Astrocyte of the hippocampus (primary cell): Measurements from ENCODE around the gene PARD3.
"Not testable (repeated sequence)": the region's sequence is repeated elsewhere in the genome, so short reads cannot be mapped to it uniquely, and the experiment has no call there.

Experiments used
- DNase-seq: peaks from one replicate; pipeline ENCODE4 v3.0.0; 2011; ENCODE audit warnings: low read depth, low spot score

Gene PARD3

DNA sequence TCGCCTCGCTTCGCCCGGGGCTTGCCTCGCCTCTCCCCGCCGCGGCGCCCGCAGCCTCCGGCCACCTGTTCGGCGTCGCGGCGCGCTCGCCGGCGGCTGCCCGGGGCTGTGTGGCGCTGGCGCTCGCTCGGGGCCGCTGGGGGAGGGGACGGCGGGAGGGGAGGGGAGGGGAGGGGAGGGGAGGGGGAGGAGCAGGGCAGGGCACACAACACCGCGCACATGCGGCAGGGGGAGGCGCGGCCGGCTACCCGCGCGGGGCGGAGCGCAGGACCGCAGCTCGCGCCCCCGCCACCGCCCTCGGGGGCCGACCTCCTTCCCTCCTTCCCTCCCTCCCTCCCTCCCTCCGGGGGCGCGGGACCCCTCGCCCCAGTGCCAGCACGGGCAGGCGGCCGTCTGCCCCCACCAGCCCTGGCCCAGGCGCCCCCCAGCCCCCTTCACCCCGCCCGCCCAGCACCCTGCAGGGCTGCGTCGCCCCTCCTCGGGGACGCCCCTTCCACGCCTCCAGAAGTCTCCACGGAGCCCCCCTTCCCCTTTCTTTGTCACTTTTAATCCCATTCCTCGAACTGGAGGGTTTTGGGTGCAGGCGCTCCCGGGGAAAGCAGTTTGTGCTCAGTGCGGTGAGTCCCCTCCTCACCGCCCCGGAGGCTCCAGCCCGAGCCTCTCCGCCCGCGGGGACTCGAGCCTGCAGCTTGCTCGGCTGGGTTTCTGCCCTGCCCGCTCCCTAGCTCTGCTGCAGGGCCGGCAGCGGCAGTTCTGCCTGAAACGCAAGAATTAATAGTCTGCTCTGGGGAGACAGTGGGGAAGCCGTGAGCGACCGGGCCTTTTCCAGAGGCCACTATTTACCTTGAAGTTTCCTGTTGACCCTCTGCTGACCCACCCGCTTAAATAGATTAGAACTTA lies at the start of gene PARD3:
PARD3 (minus strand) TSS at position 112 of the 900 bp plus-strand sequence. CDS start 301 bp downstream, outside the sequence.
- peak; percentile 86 for DNase-seq

DNA sequence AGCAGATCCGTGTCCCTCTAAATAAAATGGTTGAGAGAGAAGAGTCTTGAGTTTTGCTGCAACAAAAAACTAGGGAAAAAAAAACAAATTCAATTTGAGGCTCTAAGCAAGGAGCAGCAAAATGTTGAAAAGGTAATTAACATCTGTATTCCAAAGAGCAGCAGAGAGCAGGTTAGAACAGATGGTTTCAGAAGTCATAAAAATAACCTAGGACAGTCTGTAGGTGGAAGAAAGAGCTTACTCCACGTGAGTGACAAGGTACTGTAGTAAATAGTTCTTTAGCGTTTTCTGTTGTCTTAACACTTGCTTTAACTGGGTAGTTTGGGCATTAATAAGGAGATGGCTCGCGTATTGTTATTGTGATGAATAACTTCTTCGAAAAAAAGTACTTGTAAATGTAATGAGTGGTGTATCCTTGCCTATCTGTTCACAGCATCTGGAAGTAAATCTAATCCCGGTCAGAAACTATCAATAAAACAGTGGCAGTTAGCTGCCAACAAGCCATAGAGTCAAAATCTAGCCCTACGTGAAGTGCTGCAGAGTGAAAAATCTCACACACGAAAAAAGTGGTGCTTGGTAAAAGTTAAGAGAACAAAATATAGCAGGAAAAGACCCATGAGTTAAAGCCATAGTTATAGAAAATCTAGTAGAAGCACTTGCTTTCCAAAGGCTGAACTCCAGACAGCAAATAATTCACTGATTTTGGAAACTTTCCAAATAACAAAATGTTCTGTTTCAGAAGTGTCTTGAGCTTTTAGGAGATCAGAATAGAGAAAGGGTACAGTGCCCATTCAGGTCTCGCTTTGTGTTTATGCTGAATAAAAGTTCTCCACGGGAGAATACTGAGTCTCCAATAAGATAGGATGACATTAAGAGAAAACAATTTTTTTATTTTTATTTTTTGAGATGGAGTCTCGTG lies 49.3 kb upstream of the PARD3 start:
- DNase-seq: peak; percentile 11

DNA sequence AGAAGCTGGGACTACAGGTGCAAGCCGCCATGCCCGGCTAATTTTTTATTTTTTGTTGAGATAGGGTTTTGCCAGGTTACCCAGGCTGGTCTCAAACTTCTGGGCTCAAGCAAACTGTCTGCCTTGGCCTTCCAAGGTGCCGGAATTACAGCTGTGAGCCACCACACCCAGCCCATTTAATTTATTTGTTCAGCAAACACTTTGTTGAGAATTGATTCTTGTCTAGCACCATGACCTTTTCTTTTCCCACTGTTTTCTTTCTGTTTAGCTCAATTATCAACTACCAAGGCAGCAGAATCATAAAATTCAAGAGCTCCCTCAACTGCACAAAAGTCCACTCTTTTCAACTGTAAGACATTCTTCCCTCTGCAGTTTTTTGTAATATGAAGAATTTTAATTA lies 47.8 kb upstream of the PARD3 start:
- no peak for DNase-seq

DNA sequence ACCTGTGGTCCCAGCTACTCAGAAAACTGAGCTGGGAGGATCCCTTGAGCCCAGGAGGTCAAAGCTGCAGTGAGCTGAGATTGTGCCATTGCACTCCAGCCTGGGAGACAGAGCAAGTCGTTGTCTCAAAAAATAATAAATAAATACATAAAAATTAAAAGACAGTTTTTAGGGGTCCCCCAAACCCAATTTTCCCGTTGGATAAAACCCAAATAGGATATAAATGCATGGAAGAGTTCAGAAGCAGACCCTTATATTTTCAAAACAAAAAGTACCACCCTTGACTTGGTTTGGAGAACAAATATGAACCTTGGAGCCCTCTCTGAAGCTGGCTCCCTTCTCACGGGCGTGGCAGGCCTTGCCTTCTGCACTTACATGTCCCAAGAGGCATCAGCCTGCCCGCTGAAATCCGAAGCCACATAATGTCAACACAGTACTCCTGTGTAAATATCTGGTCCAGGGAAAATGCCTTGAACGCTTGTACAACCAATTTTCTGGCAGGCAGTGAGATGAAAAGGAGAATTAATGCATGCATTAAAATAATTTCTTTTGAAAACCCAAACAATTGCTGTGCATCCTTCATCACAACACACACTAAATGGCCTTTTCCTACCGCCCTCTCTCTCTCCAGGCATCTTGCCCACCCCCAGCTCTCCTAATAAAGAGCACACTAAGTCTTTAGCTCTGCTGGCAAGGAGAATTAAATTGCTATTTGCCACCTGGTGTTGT lies 46.4 kb upstream of the PARD3 start:
- DNase-seq: peak; percentile 24

DNA sequence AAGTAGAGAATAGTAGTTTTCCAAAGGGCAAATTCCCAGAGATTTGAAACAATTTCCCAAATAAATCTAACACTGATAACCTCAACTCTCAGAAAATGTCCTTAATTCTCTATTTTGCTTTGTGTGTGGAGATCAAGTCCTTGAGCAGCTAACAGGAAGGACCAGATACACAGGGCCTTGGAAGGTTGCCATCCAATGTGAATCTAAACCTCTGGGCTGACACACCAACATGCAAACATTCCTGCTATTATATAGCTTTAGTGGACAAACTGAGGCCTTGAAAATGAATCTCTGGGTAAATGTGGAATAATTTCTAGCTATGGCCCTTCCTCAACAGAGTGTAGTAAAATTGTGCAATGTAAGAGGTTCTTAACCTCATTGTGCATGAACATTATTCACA lies 44.1 kb upstream of the PARD3 start:
- no peak for DNase-seq

DNA sequence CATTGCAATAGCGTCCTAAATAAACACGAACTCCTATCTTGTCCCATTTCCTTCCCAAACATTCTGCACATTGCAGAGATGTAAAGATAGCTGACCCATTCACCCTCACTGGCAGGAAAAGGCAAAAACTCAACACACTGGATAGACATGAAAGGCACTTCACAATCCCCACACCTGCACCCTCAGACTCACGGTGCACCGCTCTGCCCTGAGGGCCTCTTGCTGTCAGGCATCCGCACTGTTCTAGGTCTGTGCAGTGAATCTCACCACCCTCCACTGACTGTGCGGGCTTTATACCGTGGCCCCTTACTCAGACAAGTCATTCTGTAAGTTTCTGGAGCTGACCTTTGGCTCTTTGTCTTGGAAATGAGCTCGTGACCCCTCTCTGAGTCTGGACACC lies 42.9 kb upstream of the PARD3 start:
- DNase-seq: no peak

DNA sequence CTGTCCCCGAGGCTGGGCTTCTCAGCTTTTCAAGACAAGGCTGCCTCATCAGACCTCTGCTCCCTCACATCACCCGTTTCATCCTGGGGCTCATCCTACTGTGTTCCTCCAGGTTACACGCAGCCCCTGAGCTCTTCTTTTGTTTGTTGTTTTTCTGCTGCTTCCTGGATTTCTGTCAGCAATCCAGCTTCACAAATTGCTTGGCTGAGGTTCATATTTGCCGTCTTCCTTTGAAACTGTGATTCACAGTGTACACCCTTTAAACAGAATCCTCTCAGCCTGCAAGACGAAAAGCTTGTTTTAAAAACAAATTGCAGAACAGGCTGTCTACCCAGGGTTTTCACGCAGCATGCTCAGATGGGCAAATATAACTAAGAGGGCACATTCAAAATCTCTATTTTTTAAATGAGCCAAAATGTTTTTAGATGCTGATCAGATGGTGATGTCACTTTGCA lies 39.1 kb upstream of the PARD3 start:
- peak; percentile 78 for DNase-seq

DNA sequence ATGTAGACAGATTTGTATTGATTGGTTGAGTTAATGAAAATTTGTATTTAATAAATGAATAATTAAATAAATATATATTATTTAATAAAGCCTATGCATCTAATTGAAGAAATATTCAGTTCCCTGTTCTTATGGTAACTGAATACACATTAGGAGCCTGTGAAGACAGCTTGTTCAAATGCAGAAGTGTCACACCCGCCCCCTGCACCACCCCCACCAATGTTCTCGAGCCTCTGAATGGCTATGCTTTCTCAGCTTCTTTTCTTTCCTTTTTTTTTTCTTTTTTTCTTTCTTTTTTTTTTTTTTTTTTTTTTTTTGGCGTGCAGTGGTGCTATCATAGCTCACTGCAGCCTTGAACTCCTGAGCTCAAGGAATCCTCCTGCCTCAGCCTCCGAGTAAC lies 38.3 kb upstream of the PARD3 start:
- no peak for DNase-seq

DNA sequence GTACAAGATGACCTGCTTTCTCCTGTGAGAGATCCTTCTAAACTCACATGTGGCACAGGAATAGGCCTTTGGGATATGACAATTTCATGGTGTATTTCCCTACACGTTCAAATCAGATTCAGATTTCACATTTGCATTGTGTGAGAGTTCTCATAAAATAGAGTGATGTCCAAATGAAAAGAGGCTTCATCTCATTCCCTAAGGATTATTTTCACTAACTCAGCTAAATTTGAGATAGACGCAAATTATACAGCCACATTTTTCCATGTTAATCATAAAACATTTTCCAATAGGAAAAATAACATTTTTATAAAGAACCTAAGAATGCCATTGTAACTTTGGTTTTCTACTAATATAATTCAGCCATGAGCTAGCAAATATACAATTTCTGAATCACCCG lies 35.5 kb upstream of the PARD3 start:
- no peak for DNase-seq

DNA sequence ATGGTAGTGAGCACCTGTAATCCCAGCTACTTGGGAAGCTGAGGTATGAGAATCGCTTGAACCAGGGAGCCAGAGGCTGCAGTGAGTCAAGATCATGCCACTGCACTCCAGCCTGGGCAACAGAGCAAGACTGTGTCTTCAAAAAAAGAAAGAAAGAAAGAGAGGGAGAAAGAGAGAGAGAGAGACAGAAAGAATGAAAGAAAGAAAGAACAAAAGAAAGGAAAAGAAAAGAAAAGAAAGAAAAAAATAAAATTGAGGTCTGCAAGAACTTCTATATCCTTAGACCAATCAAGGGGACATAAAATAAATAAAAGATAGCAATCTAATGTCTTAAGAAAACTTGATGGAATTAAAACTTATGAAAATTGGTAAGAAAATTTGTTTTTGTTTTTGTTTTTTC lies 34.9 kb upstream of the PARD3 start:
- no peak for DNase-seq

DNA sequence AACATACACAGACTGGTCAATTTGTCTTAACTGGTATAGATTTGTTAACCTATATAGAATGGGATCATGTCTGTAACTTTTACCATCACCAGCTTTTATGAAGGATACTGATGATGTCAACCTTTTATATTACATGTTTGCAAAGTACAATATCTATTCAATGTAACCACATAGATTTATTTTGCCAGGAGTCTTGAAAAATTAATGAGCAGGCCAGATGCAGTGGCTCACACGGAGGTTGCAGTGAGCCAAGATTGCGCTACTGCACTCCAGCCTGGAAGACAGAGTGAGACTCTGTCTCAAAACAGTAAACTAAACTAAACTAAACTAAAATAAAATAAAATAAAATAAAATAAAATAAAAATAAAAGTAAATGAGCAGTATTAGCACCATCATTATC lies 30.0 kb upstream of the PARD3 start:
- no peak for DNase-seq

DNA sequence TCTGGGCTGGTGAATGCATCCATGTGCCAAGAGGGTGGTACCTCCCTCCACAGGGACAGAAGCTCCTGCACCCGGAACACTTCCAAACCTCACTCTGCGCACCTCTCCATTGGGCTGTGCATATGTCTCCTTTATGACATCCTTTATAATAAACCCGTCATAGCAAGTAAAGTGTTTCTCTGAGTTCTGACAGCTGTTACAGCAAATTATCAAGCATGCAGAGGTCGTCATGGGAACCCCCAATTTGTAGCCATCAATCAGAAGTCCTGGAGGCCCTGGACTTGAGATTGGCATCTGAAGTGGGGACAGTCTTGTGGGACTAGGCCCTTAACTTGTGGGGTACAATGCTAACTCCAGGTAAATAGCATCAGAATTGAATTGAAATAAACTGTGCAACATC lies 29.4 kb upstream of the PARD3 start:
- no peak for DNase-seq

DNA sequence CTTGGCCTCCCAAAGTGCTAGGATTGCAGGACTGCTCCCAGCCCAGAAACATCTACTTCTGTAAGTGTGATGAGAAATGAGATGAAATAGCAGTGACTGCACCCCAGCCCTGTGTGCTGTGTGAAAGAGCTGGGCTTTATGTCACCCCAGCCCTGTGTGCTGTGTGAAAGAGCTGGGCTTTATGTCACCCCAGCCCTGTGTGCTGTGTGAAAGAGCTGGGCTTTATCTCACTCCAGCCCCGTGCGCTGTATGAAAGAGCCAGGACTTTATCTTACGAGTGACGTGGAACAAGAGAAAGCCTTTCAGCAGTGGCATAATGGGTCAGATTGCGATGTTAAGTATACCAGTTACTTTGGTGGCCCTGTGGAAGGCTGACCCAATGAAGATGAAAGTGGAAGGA lies 28.4 kb upstream of the PARD3 start:
- DNase-seq: not testable (repeated sequence)

DNA sequence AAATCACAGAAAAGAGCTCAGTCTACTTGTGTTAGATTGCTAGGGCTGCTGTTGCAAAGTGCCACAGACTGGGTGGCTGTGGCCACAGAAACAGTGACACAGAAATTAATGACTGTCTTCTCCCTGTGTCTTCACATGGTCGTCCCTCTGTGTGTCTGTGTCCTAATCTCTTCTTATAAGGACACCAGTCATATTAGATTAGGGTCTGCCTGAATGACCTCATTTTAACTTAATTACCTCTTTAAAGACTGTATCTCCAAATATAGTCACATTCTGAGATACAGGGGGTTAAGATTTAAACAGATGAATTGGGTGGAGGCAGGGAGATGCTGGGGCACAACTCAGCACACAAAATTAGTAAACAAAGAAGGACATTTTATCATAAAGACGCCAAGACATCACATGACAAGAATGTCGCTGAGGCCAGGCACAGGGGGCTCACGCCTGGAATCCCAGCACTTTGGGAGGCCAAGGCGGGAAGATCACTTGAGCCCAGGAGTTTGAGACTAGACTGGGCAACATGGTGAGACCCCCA lies 23.3 kb upstream of the PARD3 start:
- no peak for DNase-seq

DNA sequence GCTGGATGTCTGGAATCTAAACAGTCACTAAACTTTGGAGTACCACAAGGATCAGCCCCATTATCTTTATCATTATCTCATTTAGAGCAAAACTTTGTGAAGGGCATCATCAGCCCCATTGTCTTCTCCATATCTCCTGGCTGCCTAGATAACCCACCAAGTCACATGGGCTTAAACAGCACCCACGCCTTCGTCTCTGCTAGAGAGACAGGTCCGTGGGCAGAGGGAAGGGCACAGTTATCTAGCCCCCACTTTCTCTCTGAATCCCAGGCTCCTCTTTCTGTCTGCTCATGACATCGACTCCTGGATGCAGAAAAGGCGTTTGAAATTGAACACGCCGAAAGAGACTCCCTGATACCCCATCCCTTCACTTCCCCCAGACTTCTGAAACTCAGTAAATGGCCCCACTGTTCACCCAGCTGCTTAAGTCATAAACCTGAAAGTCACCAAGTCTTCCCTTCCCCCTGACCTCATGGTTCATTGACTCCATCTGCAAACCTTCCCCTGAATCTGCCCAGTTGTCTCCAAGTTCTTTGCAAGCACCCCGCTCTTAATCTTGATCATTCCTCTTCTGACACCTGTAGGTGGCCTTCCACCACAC lies 20.9 kb upstream of the PARD3 start:
- no peak for DNase-seq

DNA sequence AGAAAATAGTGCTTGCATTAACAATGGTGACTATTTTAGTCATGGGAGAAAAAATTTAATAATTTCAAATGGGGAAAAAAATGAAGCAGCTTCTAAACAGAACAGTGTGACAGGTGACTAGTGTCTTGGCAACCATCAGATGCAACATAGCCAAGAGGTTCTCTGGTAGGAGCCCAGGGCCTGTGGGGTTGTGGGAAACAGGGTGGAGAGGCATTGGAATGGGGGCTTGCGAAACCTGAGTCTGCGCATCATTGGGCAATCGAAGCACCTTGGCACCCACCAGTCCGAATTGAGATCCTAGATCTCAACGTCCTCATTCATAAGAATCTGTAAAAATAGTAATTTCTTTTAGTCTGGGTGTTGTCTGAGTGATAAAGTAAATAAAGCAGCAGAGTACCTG lies 19.2 kb upstream of the PARD3 start:
- DNase-seq: no peak

DNA sequence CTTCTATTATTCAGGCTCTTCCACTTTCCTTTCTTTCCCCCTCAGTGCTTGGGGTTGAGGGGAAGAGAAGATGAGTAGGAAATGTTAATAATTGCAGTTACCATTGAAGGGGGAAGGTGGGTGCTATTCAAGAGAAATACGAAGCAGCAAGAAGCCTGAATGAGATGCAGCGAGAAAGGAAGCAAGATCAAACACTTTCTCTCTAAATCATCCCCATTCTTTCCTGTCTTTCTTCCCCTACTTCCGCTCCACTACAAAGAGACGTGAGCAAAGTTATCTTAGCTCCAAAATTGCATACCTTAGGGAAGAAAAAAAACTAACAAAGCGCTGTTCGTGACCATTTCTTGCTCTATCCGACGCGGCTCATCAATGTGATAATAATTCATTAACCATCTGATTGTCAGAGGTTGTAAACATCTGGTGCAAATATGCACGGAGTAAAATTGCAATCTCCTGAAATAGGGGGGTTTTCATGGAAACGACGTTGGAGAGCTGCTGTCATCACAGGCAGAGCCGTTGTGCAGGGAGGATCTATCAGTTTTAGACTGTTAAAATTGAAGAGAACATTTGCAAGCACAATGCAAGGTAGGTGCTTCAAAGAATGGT lies 15.2 kb upstream of the PARD3 start:
- no peak for DNase-seq

DNA sequence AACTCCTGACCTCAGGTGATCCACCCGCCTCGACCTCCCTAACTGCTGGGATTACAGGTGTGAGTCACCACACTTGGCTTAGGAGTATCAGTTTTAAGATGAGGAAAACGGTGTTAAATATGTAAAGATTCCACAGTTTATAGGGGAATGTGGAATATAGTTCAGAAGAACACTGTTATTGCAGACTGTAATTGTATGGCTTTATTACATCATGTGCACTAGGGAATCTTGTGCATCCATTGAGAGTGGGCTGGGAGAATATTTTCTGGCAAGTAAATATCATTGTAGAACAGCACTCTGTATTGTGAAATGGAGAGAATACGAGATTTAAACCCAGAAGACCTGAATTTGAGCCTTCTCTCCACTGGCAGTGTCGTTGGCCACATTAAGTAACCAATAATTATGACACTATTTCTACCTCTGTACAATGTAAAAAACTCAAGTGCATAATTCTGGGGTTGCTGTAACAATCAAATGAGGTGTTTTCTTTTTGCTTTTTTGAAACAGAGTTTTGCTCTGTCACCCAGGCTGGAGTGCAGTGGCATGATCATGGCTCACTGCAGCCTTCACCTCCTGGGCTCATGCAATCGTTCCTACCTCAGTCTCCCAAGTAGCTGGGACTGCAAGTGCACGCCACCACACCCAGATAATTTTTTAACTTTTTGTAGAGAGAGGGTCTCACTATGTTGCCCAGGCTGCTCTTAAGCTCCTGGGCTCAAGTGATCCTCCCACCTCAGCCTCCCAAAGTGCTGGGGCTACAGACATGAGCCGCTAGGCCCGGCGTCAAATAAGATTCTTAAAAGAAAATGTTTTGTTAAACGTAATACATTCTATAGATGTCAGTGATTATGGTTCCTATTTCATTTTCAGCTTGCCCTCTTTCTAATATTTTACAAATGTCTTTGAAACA lies 12.0 kb upstream of the PARD3 start:
- DNase-seq: no peak

DNA sequence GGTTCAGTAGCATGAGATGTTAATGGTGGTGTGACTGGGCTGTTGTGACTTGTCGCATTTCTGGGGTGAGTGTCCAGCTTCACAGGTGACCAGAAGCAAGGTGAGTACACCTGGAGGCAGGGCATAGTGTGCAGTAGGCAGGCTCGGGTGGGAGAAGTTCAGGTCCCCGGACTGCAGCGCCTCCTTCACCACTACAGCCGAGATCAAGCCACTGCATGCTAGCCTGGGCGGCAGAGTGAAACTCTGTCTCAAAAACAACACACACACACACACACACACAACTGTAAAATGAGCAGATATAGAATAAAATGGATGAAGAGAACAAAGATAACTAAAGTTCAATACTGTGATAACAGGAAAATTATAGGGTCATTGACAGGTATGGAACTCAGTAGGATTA lies 11.1 kb upstream of the PARD3 start:
- DNase-seq: no peak

DNA sequence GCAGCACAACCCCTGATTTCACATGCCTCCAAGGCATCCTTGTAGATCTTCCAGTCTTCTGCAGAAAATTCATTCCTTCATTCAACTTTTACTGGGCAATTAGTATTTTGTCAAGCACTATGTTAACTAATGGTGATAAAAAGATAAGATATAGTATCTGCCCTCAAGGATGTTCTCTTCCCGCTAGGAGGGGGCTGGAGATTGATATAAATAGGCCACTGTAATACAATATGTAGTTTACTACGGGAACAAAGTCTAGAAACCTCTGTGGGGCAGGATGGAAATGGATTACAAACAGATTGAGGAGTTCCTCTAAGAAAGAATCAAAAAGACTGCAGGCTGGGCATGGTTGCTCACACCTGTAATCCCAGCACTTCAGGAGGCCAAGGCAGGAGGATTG lies 10.3 kb upstream of the PARD3 start:
- DNase-seq: no peak
